HepG2 (cell line): ENCODE results near the gene RBM5.

Experiments
- HNRNPL ChIP-seq: fragments of 200-400 bp; formaldehyde crosslinking; IDR thresholded peaks from 2 replicates; pipeline ENCODE4 v1.6.1; 2017; ENCODE audit warnings: mild to moderate bottlenecking, low read depth, low read length
- MAZ ChIP-seq, 2 experiments: sonication (generic) in 1 of 2; formaldehyde crosslinking in 1 of 2; IDR thresholded peaks; 2 replicates each; pipeline versions ENCODE4 v1.5.0 to v1.6.1; 2012 to 2020; ENCODE audit warnings: low read depth in 2 of 2, mild to moderate bottlenecking in 2 of 2, borderline replicate concordance in 1 of 2, improper control_type of control experiment in 1 of 2, low read length in 1 of 2, missing genetic modification reagents in 1 of 2, moderate library complexity in 1 of 2
- PTBP1 ChIP-seq: fragments of 200-400 bp; formaldehyde crosslinking; IDR thresholded peaks from 2 replicates; pipeline ENCODE4 v1.6.1; 2018; ENCODE audit warnings: low read length, low read depth; ENCODE audit not compliant: poor library complexity, severe bottlenecking
- TCF12 ChIP-seq, 2 experiments: fragments of 450-650 bp in 1 of 2; sonication (generic) in 1 of 2; formaldehyde crosslinking in 1 of 2; IDR thresholded peaks; 2 replicates each; pipeline versions ENCODE4 v1.6.1 to v1.8.0; 2017 to 2022; ENCODE audit warnings: antibody characterized with exemption in 1 of 2, mild to moderate bottlenecking in 1 of 2, missing genetic modification reagents in 1 of 2, moderate library complexity in 1 of 2
- TMF1 ChIP-seq: sonication (generic); formaldehyde crosslinking; IDR thresholded peaks from 2 replicates; pipeline ENCODE4 v1.8.1; 2022; ENCODE audit warnings: low read depth, missing genetic modification reagents
- ZUFSP ChIP-seq: sonication (generic); formaldehyde crosslinking; IDR thresholded peaks from 2 replicates; pipeline ENCODE4 v1.9.0; 2021; ENCODE audit warnings: missing genetic modification reagents, mild to moderate bottlenecking, borderline replicate concordance
- TF ChIP-seq, protein P1 (sequence below): sonication (generic); formaldehyde crosslinking; IDR thresholded peaks from 2 replicates; pipeline ENCODE4 v1.5.0; 2020; ENCODE audit warnings: mild to moderate bottlenecking, missing genetic modification reagents, moderate library complexity

- TF ChIP-seq MAZ (IDR thresholded peaks at IDR 0.05; ENCODE audit: borderline replicate concordance, low read depth, low read length) (no peak), MAZ (CRISPR knock-in tag; IDR thresholded peaks at IDR 0.05; ENCODE audit: low read depth) (no peak), TMF1 (CRISPR knock-in tag) (no peak), ZUFSP (CRISPR knock-in tag) (no peak), PTBP1 (no peak), HNRNPL (no peak), TCF12 (IDR thresholded peaks at IDR 0.05) (no peak), TCF12 (CRISPR knock-in tag; IDR thresholded peaks at IDR 0.05) (no peak)
- TF ChIP-seq, protein P1, sequence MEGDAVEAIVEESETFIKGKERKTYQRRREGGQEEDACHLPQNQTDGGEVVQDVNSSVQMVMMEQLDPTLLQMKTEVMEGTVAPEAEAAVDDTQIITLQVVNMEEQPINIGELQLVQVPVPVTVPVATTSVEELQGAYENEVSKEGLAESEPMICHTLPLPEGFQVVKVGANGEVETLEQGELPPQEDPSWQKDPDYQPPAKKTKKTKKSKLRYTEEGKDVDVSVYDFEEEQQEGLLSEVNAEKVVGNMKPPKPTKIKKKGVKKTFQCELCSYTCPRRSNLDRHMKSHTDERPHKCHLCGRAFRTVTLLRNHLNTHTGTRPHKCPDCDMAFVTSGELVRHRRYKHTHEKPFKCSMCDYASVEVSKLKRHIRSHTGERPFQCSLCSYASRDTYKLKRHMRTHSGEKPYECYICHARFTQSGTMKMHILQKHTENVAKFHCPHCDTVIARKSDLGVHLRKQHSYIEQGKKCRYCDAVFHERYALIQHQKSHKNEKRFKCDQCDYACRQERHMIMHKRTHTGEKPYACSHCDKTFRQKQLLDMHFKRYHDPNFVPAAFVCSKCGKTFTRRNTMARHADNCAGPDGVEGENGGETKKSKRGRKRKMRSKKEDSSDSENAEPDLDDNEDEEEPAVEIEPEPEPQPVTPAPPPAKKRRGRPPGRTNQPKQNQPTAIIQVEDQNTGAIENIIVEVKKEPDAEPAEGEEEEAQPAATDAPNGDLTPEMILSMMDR = no peak
Observed at GRCh38 chr3:50160561-50160983, 71.9 kb downstream of the RBM5 start.
